Hepatocyte (in vitro differentiated cells): ENCODE data around the gene SOX3.

Experiments used
- EZH2 ChIP-seq: fragments of 200-600 bp; sonication (generic); IDR thresholded peaks from 2 replicates; pipeline ENCODE4 v1.6.1; 2016; ENCODE audit warnings: antibody characterized with exemption, mild to moderate bottlenecking, borderline replicate concordance
- EZH2phosphoT487 ChIP-seq: fragments of 200-600 bp; sonication (generic); IDR thresholded peaks from one replicate; pipeline ENCODE4 v1.6.1; 2018; ENCODE audit warnings: antibody characterized with exemption, mild to moderate bottlenecking, low read depth, moderate library complexity; ENCODE audit not compliant: unreplicated experiment, severe bottlenecking
- TF ChIP-seq, protein P1 (sequence below): fragments of 200-600 bp; sonication (generic); IDR thresholded peaks from 2 replicates; pipeline ENCODE4 v1.5.1; 2016; ENCODE audit warnings: antibody characterized with exemption, mild to moderate bottlenecking; ENCODE audit not compliant: poor library complexity

DNA sequence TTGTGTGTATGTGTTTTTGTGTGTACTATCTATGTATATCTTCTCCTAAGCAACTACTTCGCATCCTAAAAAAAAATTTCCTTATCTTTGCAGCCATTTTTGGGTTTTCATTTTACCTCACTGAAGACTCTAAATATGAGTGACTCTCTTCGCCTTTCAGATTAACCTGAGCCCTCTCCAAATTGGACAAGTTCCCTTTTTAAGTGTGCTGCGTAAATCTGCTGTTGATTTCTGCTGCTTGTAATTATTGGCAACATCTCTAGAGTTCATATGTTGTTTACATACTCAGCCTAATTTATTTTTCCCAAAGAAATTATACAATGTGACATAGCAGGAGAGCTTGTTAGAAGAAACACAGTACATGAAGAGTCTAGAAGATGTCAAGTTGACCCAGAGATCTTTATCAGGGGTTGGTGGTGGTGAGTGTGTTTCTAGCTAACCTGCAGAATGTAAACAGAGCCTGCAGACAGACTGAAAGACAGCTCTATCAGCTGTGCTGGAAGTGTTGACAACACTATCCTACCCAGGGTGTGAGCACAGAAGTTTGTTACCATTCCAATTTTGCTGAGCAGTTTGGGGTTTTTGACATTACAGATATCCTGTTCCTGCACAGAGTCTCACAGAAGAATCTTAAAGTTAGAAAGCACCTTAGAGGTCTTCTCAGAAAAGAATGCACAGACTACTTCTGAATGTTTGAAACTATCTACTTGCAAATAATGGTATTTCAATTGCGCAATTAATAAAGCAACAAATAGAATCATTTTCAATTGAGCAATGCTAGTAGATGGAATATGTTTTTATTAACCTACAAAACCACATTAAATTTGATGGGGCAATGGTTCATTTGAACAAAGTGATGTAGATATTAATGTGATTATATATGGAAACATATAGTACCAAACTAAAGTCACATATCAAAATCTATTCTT lies 12.5 kb downstream of the SOX3 start:
- TF ChIP-seq, protein P1, sequence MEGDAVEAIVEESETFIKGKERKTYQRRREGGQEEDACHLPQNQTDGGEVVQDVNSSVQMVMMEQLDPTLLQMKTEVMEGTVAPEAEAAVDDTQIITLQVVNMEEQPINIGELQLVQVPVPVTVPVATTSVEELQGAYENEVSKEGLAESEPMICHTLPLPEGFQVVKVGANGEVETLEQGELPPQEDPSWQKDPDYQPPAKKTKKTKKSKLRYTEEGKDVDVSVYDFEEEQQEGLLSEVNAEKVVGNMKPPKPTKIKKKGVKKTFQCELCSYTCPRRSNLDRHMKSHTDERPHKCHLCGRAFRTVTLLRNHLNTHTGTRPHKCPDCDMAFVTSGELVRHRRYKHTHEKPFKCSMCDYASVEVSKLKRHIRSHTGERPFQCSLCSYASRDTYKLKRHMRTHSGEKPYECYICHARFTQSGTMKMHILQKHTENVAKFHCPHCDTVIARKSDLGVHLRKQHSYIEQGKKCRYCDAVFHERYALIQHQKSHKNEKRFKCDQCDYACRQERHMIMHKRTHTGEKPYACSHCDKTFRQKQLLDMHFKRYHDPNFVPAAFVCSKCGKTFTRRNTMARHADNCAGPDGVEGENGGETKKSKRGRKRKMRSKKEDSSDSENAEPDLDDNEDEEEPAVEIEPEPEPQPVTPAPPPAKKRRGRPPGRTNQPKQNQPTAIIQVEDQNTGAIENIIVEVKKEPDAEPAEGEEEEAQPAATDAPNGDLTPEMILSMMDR: no peak
- TF ChIP-seq EZH2 (no peak), EZH2phosphoT487 (no peak)
